Testis (tissue), 2 donors: ENCODE results near the gene AP5M1.

ENCODE experiments used
- POLR2A ChIP-seq: fragments of 450-650 bp; IDR thresholded peaks from one replicate; pipeline ENCODE4 v1.6.1; 2017; ENCODE audit warnings: antibody characterized with exemption, mild to moderate bottlenecking, moderate library complexity
- TF ChIP-seq, protein P1 (sequence below), 3 experiments: fragments of 450-650 bp in 2 of 3; fragments of 200-600 bp in 1 of 3; sonication (generic) in 1 of 3; IDR thresholded peaks; one replicate each; pipeline ENCODE4 v1.5.1; 2016 to 2019; ENCODE audit warnings: antibody characterized with exemption in 3 of 3, mild to moderate bottlenecking in 2 of 3, moderate library complexity in 1 of 3

DNA sequence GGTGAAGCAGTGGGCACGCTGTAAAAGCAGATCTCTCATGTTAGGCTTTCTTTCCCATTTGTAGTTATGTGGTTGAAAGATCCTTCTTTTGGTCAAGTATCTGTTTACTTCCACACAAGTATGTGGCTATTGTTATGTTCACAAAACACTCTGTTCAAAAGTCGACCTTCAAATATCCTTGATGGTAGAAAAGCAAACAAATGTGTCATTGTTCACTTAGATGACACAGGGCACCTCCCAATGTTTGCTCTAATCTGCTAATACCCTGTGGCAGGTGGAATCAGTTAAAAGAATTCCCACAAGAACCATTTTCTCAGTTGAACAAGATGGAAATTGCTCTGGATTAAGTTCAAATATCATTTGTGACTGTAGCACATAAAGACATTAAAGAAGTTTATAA is 78.0 kb downstream of the AP5M1 start:
- TF ChIP-seq POLR2A, result no peak
- TF ChIP-seq, protein P1, sequence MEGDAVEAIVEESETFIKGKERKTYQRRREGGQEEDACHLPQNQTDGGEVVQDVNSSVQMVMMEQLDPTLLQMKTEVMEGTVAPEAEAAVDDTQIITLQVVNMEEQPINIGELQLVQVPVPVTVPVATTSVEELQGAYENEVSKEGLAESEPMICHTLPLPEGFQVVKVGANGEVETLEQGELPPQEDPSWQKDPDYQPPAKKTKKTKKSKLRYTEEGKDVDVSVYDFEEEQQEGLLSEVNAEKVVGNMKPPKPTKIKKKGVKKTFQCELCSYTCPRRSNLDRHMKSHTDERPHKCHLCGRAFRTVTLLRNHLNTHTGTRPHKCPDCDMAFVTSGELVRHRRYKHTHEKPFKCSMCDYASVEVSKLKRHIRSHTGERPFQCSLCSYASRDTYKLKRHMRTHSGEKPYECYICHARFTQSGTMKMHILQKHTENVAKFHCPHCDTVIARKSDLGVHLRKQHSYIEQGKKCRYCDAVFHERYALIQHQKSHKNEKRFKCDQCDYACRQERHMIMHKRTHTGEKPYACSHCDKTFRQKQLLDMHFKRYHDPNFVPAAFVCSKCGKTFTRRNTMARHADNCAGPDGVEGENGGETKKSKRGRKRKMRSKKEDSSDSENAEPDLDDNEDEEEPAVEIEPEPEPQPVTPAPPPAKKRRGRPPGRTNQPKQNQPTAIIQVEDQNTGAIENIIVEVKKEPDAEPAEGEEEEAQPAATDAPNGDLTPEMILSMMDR (IDR thresholded peaks at IDR 0.05), result no peak
